HS-27A (cell line): ENCODE data around the gene PRRC2A.

ENCODE experiments used
- DNase-seq: peaks from one replicate; pipeline ENCODE4 v3.0.0-alpha.2; 2012; ENCODE audit warnings: low read depth, missing footprints

The PRRC2A gene

GRCh38 chr6:31626952-31627351, 6.4 kb downstream of the PRRC2A start:
- DNase-seq = no peak

GRCh38 chr6:31627690-31628287, 7.3 kb downstream of the PRRC2A start:
- DNase-seq = no peak

GRCh38 chr6:31629014-31629413, 8.5 kb downstream of the PRRC2A start:
- DNase-seq = no peak

GRCh38 chr6:31630177-31630934, 9.8 kb downstream of the PRRC2A start:
- no peak for DNase-seq

GRCh38 chr6:31631209-31631608, 10.7 kb downstream of the PRRC2A start:
- DNase-seq = no peak

GRCh38 chr6:31631681-31632278, 11.3 kb downstream of the PRRC2A start:
- DNase-seq = no peak

- DNase-seq = no peak
Observed at GRCh38 chr6:31632279-31632946, 11.9 kb downstream of the PRRC2A start.

- DNase-seq = no peak
Observed at GRCh38 chr6:31633447-31633846, 12.9 kb downstream of the PRRC2A start.

GRCh38 chr6:31634131-31634530, 13.6 kb downstream of the PRRC2A start:
- no peak for DNase-seq

- DNase-seq = no peak
Observed at GRCh38 chr6:31634969-31635575, 14.6 kb downstream of the PRRC2A start.

- no peak for DNase-seq
Observed at GRCh38 chr6:31636698-31637596, 16.4 kb downstream of the PRRC2A start.

GRCh38 chr6:31639043-31639442, 18.5 kb downstream of the PRRC2A start:
- DNase-seq = no peak

- DNase-seq = no peak
Observed at GRCh38 chr6:31639449-31639861, 18.9 kb downstream of the PRRC2A start.

- DNase-seq = no peak
Observed at GRCh38 chr6:31640612-31641011, 20.1 kb downstream of the PRRC2A start.

- no peak for DNase-seq
Observed at GRCh38 chr6:31641370-31641769, 20.9 kb downstream of the PRRC2A start.

GRCh38 chr6:31642798-31643570, 22.5 kb downstream of the PRRC2A start:
- DNase-seq = no peak

- DNase-seq = no peak
Observed at GRCh38 chr6:31643818-31644454, 23.4 kb downstream of the PRRC2A start.

GRCh38 chr6:31645325-31645724, 24.8 kb downstream of the PRRC2A start:
- no peak for DNase-seq

GRCh38 chr6:31651602-31652191, 31.2 kb downstream of the PRRC2A start:
- no peak for DNase-seq
